Breast epithelium (tissue), 3 donors: ENCODE data around the gene KPTN.

Experiments used
- CTCF ChIP-seq, 3 donors: fragments of 450-650 bp; IDR thresholded peaks; one replicate each; pipeline ENCODE4 v1.5.1; 2016 to 2017; ENCODE audit warnings: antibody characterized with exemption in 3 of 3, mild to moderate bottlenecking in 3 of 3, moderate library complexity in 3 of 3
- POLR2AphosphoS5 ChIP-seq, 3 donors: sonication (generic); formaldehyde crosslinking; IDR thresholded peaks; one replicate each; pipeline ENCODE4 v1.6.1; 2017; ENCODE audit warnings: antibody characterized with exemption in 3 of 3

- TF ChIP-seq POLR2AphosphoS5 (IDR thresholded peaks at IDR 0.05) (no peak), CTCF (IDR thresholded peaks at IDR 0.05) (no peak)
These were observed 2.9 kb upstream of the KPTN start for GRCh38 chr19:47486900-47487299.
